TTC549 (cell line): ENCODE results near the gene PAF1.

Source experiments
- FAIRE-seq: peaks from 2 replicates; lab custom pipeline; 2012; peaks lifted over from hg19 to GRCh38; lab: Jason Lieb, UNC

Gene PAF1

GRCh38 chr19:39390751-39391437, at the start of gene PAF1, which contains the start of gene MED29:
PAF1 (minus strand) TSS chr19:39391106; CDS start chr19:39390864, 242 bp downstream.
MED29 (plus strand) TSS chr19:39391378; CDS start chr19:39391423, 45 bp downstream.
- FAIRE-seq = peak; percentile 98

- FAIRE-seq = no peak
Observed at GRCh38 chr19:39438270-39438934, 47.5 kb upstream of the PAF1 start.

- FAIRE-seq = no peak
Observed at GRCh38 chr19:39436350-39436716, 45.4 kb upstream of the PAF1 start.

GRCh38 chr19:39435499-39436349, 44.8 kb upstream of the PAF1 start, which contains the start of gene RPS16:
RPS16 (minus strand) TSS chr19:39435949; CDS start chr19:39435895, 54 bp downstream.
- peak; percentile 70 for FAIRE-seq

- no peak for FAIRE-seq
Observed at GRCh38 chr19:39434123-39435076, 43.5 kb upstream of the PAF1 start.

- FAIRE-seq = no peak
Observed at GRCh38 chr19:39433480-39434079, 42.7 kb upstream of the PAF1 start.

- FAIRE-seq = no peak
Observed at GRCh38 chr19:39432677-39433025, 41.7 kb upstream of the PAF1 start.

- peak; percentile 41 for FAIRE-seq
Observed at GRCh38 chr19:39430675-39431593, 40.0 kb upstream of the PAF1 start.

GRCh38 chr19:39428283-39429112, 37.6 kb upstream of the PAF1 start:
- no peak for FAIRE-seq

GRCh38 chr19:39427707-39428106, 36.8 kb upstream of the PAF1 start:
- no peak for FAIRE-seq

- FAIRE-seq = no peak
Observed at GRCh38 chr19:39426170-39426569, 35.3 kb upstream of the PAF1 start.

GRCh38 chr19:39425744-39426143, 34.8 kb upstream of the PAF1 start:
- no peak for FAIRE-seq

GRCh38 chr19:39424934-39425333, 34.0 kb upstream of the PAF1 start:
- no peak for FAIRE-seq

- FAIRE-seq = no peak
Observed at GRCh38 chr19:39423258-39424086, 32.6 kb upstream of the PAF1 start.

- FAIRE-seq = no peak
Observed at GRCh38 chr19:39422020-39422419, 31.1 kb upstream of the PAF1 start.

GRCh38 chr19:39420769-39421168, 29.9 kb upstream of the PAF1 start:
- FAIRE-seq = no peak

GRCh38 chr19:39419003-39419402, 28.1 kb upstream of the PAF1 start:
- FAIRE-seq = no peak

GRCh38 chr19:39417463-39418181, 26.7 kb upstream of the PAF1 start:
- FAIRE-seq = no peak
